ENCODE results near the gene CBX1.
"Not testable (repeated sequence)": the region's sequence is repeated elsewhere in the genome, so short reads cannot be mapped to it uniquely, and the experiment has no call there.

Gene CBX1

DNA sequence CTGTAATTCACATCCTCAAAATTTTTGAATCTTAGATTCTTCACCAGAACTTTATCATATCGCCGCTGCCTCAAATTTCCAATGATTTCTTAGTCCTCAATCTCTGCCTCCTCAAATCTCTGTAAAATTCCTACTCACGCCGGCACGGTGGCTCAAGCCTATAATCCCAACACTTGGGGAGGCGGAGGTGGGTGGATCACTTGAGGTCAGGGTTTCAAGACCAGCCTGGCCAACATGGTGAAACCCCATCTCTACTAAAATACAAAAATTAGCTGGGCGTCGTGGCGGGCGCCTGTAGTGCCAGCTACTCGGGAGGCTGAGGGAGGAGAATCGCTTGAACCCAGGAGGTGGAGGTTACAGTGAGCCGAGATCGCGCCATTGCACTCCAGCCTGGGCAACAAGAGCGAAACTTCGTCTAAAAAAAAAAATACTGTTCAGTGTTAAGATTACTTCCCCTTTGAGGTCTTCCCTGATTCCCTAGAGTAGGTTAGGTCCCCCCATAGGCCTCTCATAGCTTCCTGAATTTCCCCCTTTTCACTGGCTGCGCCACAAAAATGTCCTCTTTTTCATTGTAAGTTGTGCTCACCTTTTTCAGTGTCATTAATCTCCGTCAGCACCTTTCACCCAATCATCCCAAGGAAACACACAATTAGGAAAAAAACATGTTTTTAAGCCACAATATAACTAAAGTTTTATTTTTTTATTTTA is 919 bp upstream of the CBX1 start:
- Histone ChIP-seq H3K4me3 (ENCODE audit: low read depth, low read length) (peak overlapping the region; percentile 84; the same call in 1 of the 2 replicates), H3K79me2 (ENCODE audit: control insufficient read depth, insufficient read depth, low read length, unreplicated experiment) (peaks cover 37% of the 10 kb centered on the region), H3K27me3 (ENCODE audit: insufficient read depth, low read length) (no peaks in the 10 kb centered on the region), H2AFZ (ENCODE audit: low read length, unreplicated experiment) (peak overlapping the region; percentile 41), H3K36me3 (ENCODE audit: insufficient read depth, low read length) (no peaks in the 10 kb centered on the region), H3K27ac (ENCODE audit: low read depth, low read length) (no peak overlapping the region), H3K4me1 (ENCODE audit: control insufficient read depth, insufficient read depth, low read length, unreplicated experiment) (peaks cover 6% of the 10 kb centered on the region)

DNA sequence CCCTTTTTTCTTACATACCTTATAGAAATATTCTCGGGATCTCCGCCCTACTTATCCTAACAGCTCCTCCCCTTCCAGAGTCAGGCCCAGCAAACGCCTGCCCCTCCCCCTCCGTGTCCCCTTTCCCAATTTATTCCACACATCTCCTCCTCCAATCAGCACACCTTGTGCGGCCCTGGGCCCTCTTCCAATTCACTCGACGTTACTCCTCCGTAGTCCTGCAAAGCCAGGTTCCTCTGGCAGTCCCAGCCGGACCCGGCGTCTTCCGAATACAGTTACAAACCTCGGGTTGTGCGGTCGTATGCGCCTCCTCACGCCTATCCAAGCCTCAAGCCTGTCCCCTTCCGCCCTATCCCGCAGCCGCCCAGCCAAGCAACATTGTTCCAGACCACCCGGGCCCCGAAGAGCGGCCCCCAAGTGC is 677 bp downstream of the CBX1 start:
- H3K4me1 ChIP-seq (ENCODE audit: control insufficient read depth, insufficient read depth, low read length, unreplicated experiment) = peaks cover 6% of the 10 kb centered on the region
- no peaks in the 10 kb centered on the region for H3K36me3 ChIP-seq (ENCODE audit: insufficient read depth, low read length)
- peak overlapping the region; percentile 68 for H3K27ac ChIP-seq (ENCODE audit: low read depth, low read length)
- H2AFZ ChIP-seq (ENCODE audit: low read length, unreplicated experiment) = peak overlapping the region; percentile 26
- H3K4me3 ChIP-seq (ENCODE audit: low read depth, low read length) = peak overlapping the region; percentile 84
- H3K79me2 ChIP-seq (ENCODE audit: control insufficient read depth, insufficient read depth, low read length, unreplicated experiment) = peaks cover 52% of the 10 kb centered on the region
- no peaks in the 10 kb centered on the region for H3K27me3 ChIP-seq (ENCODE audit: insufficient read depth, low read length)

DNA sequence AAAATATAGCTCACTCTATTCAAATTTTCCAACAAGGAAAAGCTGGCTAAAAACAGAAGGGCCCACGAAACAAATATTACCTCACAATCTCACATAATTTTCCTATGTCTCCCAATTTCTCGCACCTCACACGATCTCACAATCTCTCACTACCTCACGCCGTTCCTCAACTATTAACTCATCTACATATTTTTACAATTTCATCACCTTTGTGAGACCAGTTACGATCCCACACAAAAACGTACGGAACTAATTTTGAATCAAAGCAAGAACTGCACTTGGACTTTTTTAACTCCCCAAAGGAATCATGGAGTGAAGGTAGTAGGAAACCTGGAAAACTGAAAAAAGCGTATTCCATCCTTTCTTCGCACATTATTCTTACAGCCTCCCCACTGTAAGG is 1.1 kb downstream of the CBX1 start:
- Histone ChIP-seq H2AFZ (ENCODE audit: low read length, unreplicated experiment) (no peak overlapping the region), H3K27me3 (ENCODE audit: insufficient read depth, low read length) (no peaks in the 10 kb centered on the region), H3K79me2 (ENCODE audit: control insufficient read depth, insufficient read depth, low read length, unreplicated experiment) (peaks cover 56% of the 10 kb centered on the region), H3K27ac (ENCODE audit: low read depth, low read length) (peak overlapping the region; percentile 68), H3K4me3 (ENCODE audit: low read depth, low read length) (peak overlapping the region; percentile 84), H3K4me1 (ENCODE audit: control insufficient read depth, insufficient read depth, low read length, unreplicated experiment) (peaks cover 6% of the 10 kb centered on the region), H3K36me3 (ENCODE audit: insufficient read depth, low read length) (no peaks in the 10 kb centered on the region)

DNA sequence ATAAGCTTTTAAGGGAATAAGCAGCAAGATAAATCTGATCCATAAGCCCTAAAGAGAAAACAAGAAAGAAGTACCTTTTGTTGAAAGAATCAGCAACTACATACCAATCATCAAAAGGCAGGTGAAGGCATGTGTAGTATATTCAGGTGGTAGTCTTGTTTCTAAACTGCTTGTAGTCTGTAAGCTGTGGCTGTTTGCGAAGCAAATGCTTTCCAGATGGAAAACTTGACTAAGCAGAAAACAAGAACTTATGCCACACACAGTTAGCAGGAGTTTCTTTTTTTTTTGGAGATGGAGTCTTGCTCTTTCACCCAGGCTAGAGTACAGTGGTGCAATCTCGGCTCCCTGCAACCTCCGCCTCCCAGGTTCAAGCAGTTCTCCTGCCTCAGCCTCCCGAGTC is 5.7 kb downstream of the CBX1 start:
- H3K27ac ChIP-seq (ENCODE audit: low read depth, low read length) = no peak overlapping the region
- H3K79me2 ChIP-seq (ENCODE audit: control insufficient read depth, insufficient read depth, low read length, unreplicated experiment) = peaks cover 89% of the 10 kb centered on the region
- no peak overlapping the region for H2AFZ ChIP-seq (ENCODE audit: low read length, unreplicated experiment)
- peaks cover 6% of the 10 kb centered on the region for H3K4me1 ChIP-seq (ENCODE audit: control insufficient read depth, insufficient read depth, low read length, unreplicated experiment)
- H3K36me3 ChIP-seq (ENCODE audit: insufficient read depth, low read length) = no peaks in the 10 kb centered on the region
- H3K27me3 ChIP-seq (ENCODE audit: insufficient read depth, low read length) = no peaks in the 10 kb centered on the region
- H3K4me3 ChIP-seq (ENCODE audit: low read depth, low read length) = no peak overlapping the region

DNA sequence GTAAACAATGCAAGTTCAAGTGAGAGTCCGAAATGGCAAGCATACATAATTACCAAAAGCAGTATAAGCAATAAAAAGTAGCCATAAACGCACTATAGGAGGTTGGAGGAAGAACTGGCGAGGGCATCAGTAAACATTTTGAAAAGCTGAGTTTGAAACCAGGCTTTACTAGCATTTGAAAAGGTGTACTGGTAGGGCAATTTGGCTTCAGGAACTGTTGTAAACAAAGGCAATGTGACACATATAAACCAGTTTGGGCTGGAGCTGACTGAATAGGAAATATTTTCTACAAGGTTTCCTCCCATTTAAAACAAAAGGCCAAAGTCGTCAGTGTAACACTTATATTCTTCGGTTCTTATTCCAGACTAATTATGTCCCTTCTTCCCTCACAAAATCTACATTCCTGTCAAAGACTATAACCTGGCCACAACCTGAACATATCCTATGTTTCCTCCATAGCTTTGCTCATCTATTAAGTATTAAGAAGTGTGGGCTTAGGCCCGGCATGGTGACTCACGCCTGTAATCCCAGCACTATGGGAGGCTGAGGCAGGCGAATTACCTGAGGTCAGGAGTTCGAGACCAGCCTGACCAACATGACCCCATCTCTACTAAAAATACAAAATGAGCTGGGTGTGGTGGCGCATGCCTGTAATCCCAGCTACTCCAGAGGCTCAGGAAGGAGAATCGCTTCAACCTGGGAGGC is 7.8 kb downstream of the CBX1 start:
- H3K4me3 ChIP-seq (ENCODE audit: low read depth, low read length) = no peak overlapping the region
- H3K4me1 ChIP-seq (ENCODE audit: control insufficient read depth, insufficient read depth, low read length, unreplicated experiment) = no peaks in the 10 kb centered on the region
- peaks cover 79% of the 10 kb centered on the region for H3K79me2 ChIP-seq (ENCODE audit: control insufficient read depth, insufficient read depth, low read length, unreplicated experiment)
- H3K27me3 ChIP-seq (ENCODE audit: insufficient read depth, low read length) = no peaks in the 10 kb centered on the region
- no peaks in the 10 kb centered on the region for H3K36me3 ChIP-seq (ENCODE audit: insufficient read depth, low read length)
- no peak overlapping the region for H3K27ac ChIP-seq (ENCODE audit: low read depth, low read length)
- no peak overlapping the region for H2AFZ ChIP-seq (ENCODE audit: low read length, unreplicated experiment)

DNA sequence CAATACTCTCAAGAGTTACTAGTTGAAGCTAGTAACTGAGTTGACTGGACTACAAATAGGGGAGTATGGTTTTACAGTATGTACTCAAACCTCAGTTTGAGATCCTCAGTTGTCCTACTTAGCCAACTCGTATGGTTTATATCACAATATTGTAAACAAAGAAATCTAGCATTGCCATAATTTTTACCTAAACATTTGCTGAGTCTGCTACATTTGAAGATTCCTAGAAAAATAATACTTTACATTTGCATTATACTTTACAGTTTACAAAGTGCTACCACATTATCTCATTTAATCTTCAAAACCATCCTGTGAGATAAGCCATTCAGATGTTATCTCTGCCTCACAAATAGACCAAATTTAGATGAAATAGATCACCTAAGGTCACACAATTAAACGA is 16.3 kb downstream of the CBX1 start:
- Histone ChIP-seq H3K4me3 (ENCODE audit: low read depth, low read length) (no peak overlapping the region), H3K79me2 (ENCODE audit: control insufficient read depth, insufficient read depth, low read length, unreplicated experiment) (peaks cover 55% of the 10 kb centered on the region), H3K27ac (ENCODE audit: low read depth, low read length) (no peak overlapping the region), H3K36me3 (ENCODE audit: insufficient read depth, low read length) (no peaks in the 10 kb centered on the region), H3K27me3 (ENCODE audit: insufficient read depth, low read length) (no peaks in the 10 kb centered on the region), H2AFZ (ENCODE audit: low read length, unreplicated experiment) (no peak overlapping the region), H3K4me1 (ENCODE audit: control insufficient read depth, insufficient read depth, low read length, unreplicated experiment) (no peaks in the 10 kb centered on the region)

DNA sequence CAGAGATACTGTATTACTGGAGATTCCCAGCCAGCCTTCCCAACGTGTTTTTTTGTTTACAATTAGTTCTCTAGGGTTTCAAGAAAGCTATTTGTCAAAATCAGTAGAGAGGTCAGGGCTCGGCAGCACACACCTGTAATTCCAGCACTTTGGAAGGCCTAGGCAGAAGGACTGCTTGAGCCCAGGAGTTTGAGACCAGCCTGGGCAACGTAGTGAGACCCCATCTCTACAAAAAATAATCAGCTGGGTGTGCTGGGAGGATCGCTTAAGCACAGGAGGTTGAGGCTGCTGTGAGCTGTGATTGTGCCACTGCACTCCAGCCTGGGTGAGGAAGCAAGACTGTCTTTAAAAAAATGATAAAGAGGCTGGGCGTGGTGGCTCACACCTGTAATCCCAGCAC is 19.4 kb downstream of the CBX1 start:
- Histone ChIP-seq H3K79me2 (ENCODE audit: control insufficient read depth, insufficient read depth, low read length, unreplicated experiment) (peaks cover 64% of the 10 kb centered on the region), H3K36me3 (ENCODE audit: insufficient read depth, low read length) (peaks cover 2% of the 10 kb centered on the region; the same call in 1 of the 2 replicates), H3K27me3 (ENCODE audit: insufficient read depth, low read length) (no peaks in the 10 kb centered on the region), H3K4me3 (ENCODE audit: low read depth, low read length) (no peak overlapping the region), H2AFZ (ENCODE audit: low read length, unreplicated experiment) (no peak overlapping the region), H3K27ac (ENCODE audit: low read depth, low read length) (no peak overlapping the region), H3K4me1 (ENCODE audit: control insufficient read depth, insufficient read depth, low read length, unreplicated experiment) (no peaks in the 10 kb centered on the region)

DNA sequence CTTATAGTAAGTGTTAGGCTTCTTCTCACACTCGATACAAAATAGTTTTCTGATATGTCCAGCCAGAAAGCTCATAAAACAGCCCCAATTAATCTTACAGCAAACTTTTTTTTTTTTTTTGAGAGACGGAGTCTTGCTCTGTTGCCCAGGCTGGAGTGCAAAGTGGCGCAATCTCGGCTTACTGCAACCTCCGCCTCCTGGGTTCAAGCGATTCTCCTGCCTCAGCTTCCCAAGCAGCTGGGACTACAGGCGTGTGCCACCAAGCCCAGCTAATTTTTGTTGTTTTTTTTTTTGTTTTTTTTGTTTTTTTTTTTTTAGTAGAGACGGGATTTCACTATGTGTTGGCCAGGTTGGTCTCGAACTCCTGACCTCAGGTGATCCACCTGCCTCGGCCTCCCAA is 24.1 kb downstream of the CBX1 start:
- H3K4me1 ChIP-seq (ENCODE audit: control insufficient read depth, insufficient read depth, low read length, unreplicated experiment); H3K4me3 ChIP-seq (ENCODE audit: low read depth, low read length); H3K36me3 ChIP-seq (ENCODE audit: insufficient read depth, low read length); H3K27me3 ChIP-seq (ENCODE audit: insufficient read depth, low read length); H3K27ac ChIP-seq (ENCODE audit: low read depth, low read length); H2AFZ ChIP-seq (ENCODE audit: low read length, unreplicated experiment): not testable (repeated sequence)
- H3K79me2 ChIP-seq (ENCODE audit: control insufficient read depth, insufficient read depth, low read length, unreplicated experiment) = peaks cover 42% of the 10 kb centered on the region

DNA sequence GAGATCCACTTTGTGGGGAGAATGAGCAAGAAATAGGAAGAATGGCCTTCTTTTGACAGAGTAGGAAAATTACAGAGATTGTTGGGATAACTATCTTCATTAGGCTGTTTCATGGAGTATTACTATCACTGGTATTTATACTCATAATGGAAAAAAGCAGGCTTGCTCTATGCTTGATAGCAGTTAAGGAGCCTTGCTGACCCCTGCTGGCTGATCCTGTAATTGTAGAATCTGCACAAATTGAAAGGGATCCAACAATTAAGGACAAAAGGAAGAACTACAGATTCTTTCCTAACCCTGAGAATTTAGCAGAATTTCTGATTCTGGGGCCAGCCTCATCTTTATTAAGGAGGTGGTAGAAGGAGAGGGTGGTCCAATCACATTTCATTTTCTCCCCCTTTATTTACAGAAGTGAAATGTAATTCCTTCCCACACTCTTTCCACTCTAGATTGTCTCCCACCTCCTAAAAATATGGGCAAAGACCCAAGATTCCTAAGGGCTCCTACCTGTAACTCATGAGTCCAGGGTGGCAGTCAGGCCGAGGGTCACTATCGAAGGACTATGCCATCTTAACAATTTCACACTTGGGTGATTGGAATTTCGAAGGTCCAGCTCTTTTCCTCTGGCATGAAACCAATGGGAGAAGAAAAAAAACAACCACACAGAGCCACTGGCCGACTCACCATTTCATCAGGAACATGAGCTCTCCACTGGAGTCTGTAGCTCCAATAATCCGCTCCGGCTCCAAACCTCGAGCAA is 26.8 kb downstream of the CBX1 start:
- peaks cover 7% of the 10 kb centered on the region for H3K4me1 ChIP-seq (ENCODE audit: control insufficient read depth, insufficient read depth, low read length, unreplicated experiment)
- no peaks in the 10 kb centered on the region for H3K27me3 ChIP-seq (ENCODE audit: insufficient read depth, low read length)
- H3K4me3 ChIP-seq (ENCODE audit: low read depth, low read length) = no peak overlapping the region
- peaks cover 21% of the 10 kb centered on the region for H3K79me2 ChIP-seq (ENCODE audit: control insufficient read depth, insufficient read depth, low read length, unreplicated experiment)
- no peak overlapping the region; the same call in 1 of the 2 replicates for H3K27ac ChIP-seq (ENCODE audit: low read depth, low read length)
- peaks cover 13% of the 10 kb centered on the region; the same call in 1 of the 2 replicates for H3K36me3 ChIP-seq (ENCODE audit: insufficient read depth, low read length)
- H2AFZ ChIP-seq (ENCODE audit: low read length, unreplicated experiment) = no peak overlapping the region

DNA sequence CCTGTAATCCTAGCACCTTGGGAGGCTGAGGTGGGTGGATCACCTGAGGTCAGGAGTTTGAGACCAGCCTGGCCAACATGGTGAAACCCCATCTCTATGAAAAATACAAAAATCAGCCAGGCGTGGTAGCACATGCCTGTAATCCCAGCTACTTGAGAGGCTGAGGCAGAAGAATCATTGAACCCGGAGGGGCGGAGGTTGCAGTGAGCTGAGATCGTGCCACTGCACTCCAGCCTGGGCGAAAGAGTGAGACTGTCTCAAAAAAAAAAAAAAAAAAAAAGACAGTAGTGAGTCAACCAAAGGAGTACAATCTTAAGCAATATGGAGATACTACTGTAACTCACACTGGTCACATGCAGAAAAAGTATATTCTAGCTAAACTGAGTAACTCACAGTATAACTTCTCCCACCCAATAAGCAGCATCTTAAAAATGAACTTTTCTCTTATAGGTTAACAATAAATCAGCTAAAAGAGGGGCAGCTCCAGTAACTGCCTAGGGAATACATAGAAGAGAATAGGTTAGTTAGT is 27.6 kb downstream of the CBX1 start:
- Histone ChIP-seq H3K79me2 (ENCODE audit: control insufficient read depth, insufficient read depth, low read length, unreplicated experiment) (peaks cover 14% of the 10 kb centered on the region), H3K36me3 (ENCODE audit: insufficient read depth, low read length) (peaks cover 17% of the 10 kb centered on the region; the same call in 1 of the 2 replicates)
- H3K27me3 ChIP-seq (ENCODE audit: insufficient read depth, low read length); H3K4me1 ChIP-seq (ENCODE audit: control insufficient read depth, insufficient read depth, low read length, unreplicated experiment); H2AFZ ChIP-seq (ENCODE audit: low read length, unreplicated experiment); H3K27ac ChIP-seq (ENCODE audit: low read depth, low read length); H3K4me3 ChIP-seq (ENCODE audit: low read depth, low read length): not testable (repeated sequence)
